HepG2 (cell line): ENCODE measurements around the gene RPUSD4. TPM values are rescaled to one million over a fixed set of nuclear protein-coding genes. Genes with fewer than 3 reads are reported as not detected.

Experiments
- ATAC-seq: fragments of 200-7000 bp; cut with Tn5 transposase; 3 replicates; pipeline ENCODE4 v1.9.1; 2020; ENCODE audit warnings: mild to moderate bottlenecking, moderate library complexity
- BruUV-seq: library from RNA; stranded (reverse); fragments of 400-500 nt; replicated peaks from 2 replicates; lab custom pipeline; 2021; lab: Mats Ljungman, UMichigan
- CTCF ChIA-PET: fragments of 300-600 bp; formaldehyde crosslinking; extraction: SDS; loops from one replicate; lab custom pipeline; 2021; ENCODE audit warnings: low total read pairs, inconsistent platforms, low intra/inter-chr PET ratio; lab: Yijun Ruan, JAX
- POLR2A ChIA-PET: fragments of 350-600 bp; sonication (Branson Sonifier 250); formaldehyde crosslinking; loops from one replicate; lab custom pipeline; 2020; ENCODE audit warnings: antibody characterized with exemption, inconsistent platforms; lab: Yijun Ruan, JAX
- DNase-seq: peaks from one replicate; pipeline ENCODE4 v3.0.0-alpha.2; 2015; ENCODE audit warnings: low spot score
- FAIRE-seq: peaks from 3 replicates; lab custom pipeline; 2011; peaks lifted over from hg19 to GRCh38; lab: Jason Lieb, UNC
- H2AFZ ChIP-seq: one replicate; pipeline ENCODE4 v1.6.1; 2011; ENCODE audit warnings: low read length, inconsistent platforms
- H3K27ac ChIP-seq: fragments of 300-600 bp; 3 replicates; pipeline ENCODE4 v1.8.0; 2011; ENCODE audit warnings: mixed run types, mild to moderate bottlenecking, mixed read lengths, low read length, inconsistent platforms; ENCODE audit not compliant: insufficient read depth; ENCODE audit errors: extremely low read length
- H3K27me3 ChIP-seq, 2 experiments: fragments of 200-600 bp in 1 of 2; 2 replicates in 1 of 2; 3 replicates in 1 of 2; pipeline versions ENCODE4 v1.6.0 to v1.8.0; 2011; ENCODE audit warnings: low read length in 2 of 2, mild to moderate bottlenecking in 2 of 2, moderate library complexity in 2 of 2, inconsistent platforms in 1 of 2; ENCODE audit not compliant: insufficient read depth in 2 of 2, control insufficient read depth in 1 of 2
- H3K36me3 ChIP-seq, 2 experiments: fragments of 200-600 bp in 1 of 2; replicated peaks in 1 of 2; 2 replicates in 1 of 2; 3 replicates in 1 of 2; pipeline versions ENCODE4 v1.5.1 to v1.8.0; 2011; ENCODE audit warnings: low read length in 2 of 2, inconsistent platforms in 1 of 2; ENCODE audit not compliant: insufficient read depth in 2 of 2, control insufficient read depth in 1 of 2
- H3K4me1 ChIP-seq: 2 replicates; pipeline ENCODE4 v1.5.1; 2012; ENCODE audit warnings: low read length, inconsistent platforms; ENCODE audit not compliant: insufficient read depth
- H3K4me2 ChIP-seq: 2 replicates; pipeline ENCODE4 v1.6.0; 2011; ENCODE audit warnings: low read depth, low read length, inconsistent platforms
- H3K4me3 ChIP-seq, 3 experiments: fragments of 200-600 bp in 1 of 3; sonication (generic), shearing (Covaris generic) in 1 of 3; replicated peaks in 1 of 3; 2 replicates each; pipeline ENCODE4 v1.5.1; 2011 to 2016; ENCODE audit warnings: low read length in 3 of 3, inconsistent platforms in 2 of 3, low read depth in 2 of 3, mild to moderate bottlenecking in 2 of 3, control low read depth in 1 of 3, mixed read lengths in 1 of 3; ENCODE audit not compliant: insufficient read depth in 1 of 3
- H3K79me2 ChIP-seq: one replicate; pipeline ENCODE4 v1.6.1; 2011; ENCODE audit warnings: low read length, inconsistent platforms; ENCODE audit not compliant: insufficient read depth
- H3K9ac ChIP-seq: 2 replicates; pipeline ENCODE4 v1.6.0; 2011; ENCODE audit warnings: mild to moderate bottlenecking, low read depth, low read length, inconsistent platforms; ENCODE audit not compliant: insufficient read depth
- H3K9me3 ChIP-seq: 2 replicates; pipeline ENCODE4 v1.5.1; 2012; ENCODE audit warnings: mild to moderate bottlenecking, low read length
- H4K20me1 ChIP-seq: 2 replicates; pipeline ENCODE4 v1.6.0; 2011; ENCODE audit warnings: inconsistent platforms, mild to moderate bottlenecking, low read length, moderate library complexity; ENCODE audit not compliant: insufficient read depth
- DPF2 ChIP-seq: sonication (generic); formaldehyde crosslinking; IDR thresholded peaks from 2 replicates; pipeline ENCODE4 v1.4.0; 2020; ENCODE audit warnings: mild to moderate bottlenecking, low read depth, missing genetic modification reagents, borderline replicate concordance
- GATAD2A ChIP-seq: IDR thresholded peaks from 2 replicates; pipeline ENCODE4 v1.6.1; 2016
- JUN ChIP-seq: sonication (generic); formaldehyde crosslinking; IDR thresholded peaks from 2 replicates; pipeline ENCODE4 v1.4.0; 2020; ENCODE audit warnings: mild to moderate bottlenecking, missing genetic modification reagents
- KDM5A ChIP-seq: fragments of 200-600 bp; sonication (generic); IDR thresholded peaks from 2 replicates; pipeline ENCODE4 v1.7.0; 2018; ENCODE audit warnings: antibody characterized with exemption, mild to moderate bottlenecking, low read length, borderline replicate concordance
- KLF6 ChIP-seq: IDR thresholded peaks from 2 replicates; pipeline ENCODE4 v1.8.0; 2016; ENCODE audit warnings: missing biosample characterization, missing genetic modification reagents
- MAZ ChIP-seq, 2 experiments: sonication (generic) in 1 of 2; formaldehyde crosslinking in 1 of 2; IDR thresholded peaks; 2 replicates each; pipeline versions ENCODE4 v1.5.0 to v1.6.1; 2012 to 2020; ENCODE audit warnings: low read depth in 2 of 2, mild to moderate bottlenecking in 2 of 2, borderline replicate concordance in 1 of 2, improper control_type of control experiment in 1 of 2, low read length in 1 of 2, missing genetic modification reagents in 1 of 2, moderate library complexity in 1 of 2
- PAXIP1 ChIP-seq: sonication (generic); formaldehyde crosslinking; conservative IDR thresholded peaks from 2 replicates; pipeline ENCODE4 v1.4.0; 2020; ENCODE audit warnings: mild to moderate bottlenecking, missing genetic modification reagents, moderate library complexity
- TEAD2 ChIP-seq: sonication (generic); formaldehyde crosslinking; IDR thresholded peaks from 2 replicates; pipeline ENCODE4 v1.9.0; 2021; ENCODE audit warnings: missing genetic modification reagents
- TMF1 ChIP-seq: sonication (generic); formaldehyde crosslinking; IDR thresholded peaks from 2 replicates; pipeline ENCODE4 v1.8.1; 2022; ENCODE audit warnings: low read depth, missing genetic modification reagents
- ZFP36L1 ChIP-seq: sonication (generic); formaldehyde crosslinking; IDR thresholded peaks from 2 replicates; pipeline ENCODE4 v1.8.0; 2022; ENCODE audit warnings: mild to moderate bottlenecking, missing genetic modification reagents, moderate library complexity
- ZNF768 ChIP-seq: sonication (generic); formaldehyde crosslinking; IDR thresholded peaks from 2 replicates; pipeline ENCODE4 v1.4.0; 2020; ENCODE audit warnings: missing genetic modification reagents
- WGBS: methylation state at CpG from one replicate; pipeline ENCODE4 v1.1.6; 2017; ENCODE audit warnings: low lambda C conversion rate; 5-methylcytosine and 5-hydroxymethylcytosine counted together
- in situ Hi-C: cut with HindIII; loops from 2 replicates; pipeline ENCODE4 v1.10.0; 2017; ENCODE audit warnings: low pct_unique_long_range_greater_than_20kb; ENCODE audit not compliant: extremely low pct_ligation_motif_present
- intact Hi-C: fragments of 100-400 bp; cut with micrococcal nuclease; formaldehyde crosslinking; loops from one replicate; pipeline ENCODE4 v1.10.0; 2022; ENCODE audit not compliant: unreplicated experiment
- polyA plus RNA-seq, 8 experiments: library from polyadenylated mRNA; depleted of rRNA in 3 of 8; stranded (reverse) in 7 of 8; unstranded in 1 of 8; fragments of >200 nt; fragmentation: Illumina TruSeq in 4 of 8; extraction: Trizol in 4 of 8; gene quantifications; 2 replicates each; pipeline versions ENCODE4 v1.2.1 to v1.2.3, GENCODE V29; 2011 to 2016; ENCODE audit warnings: low read depth in 4 of 8, missing spikeins in 1 of 8, mixed read lengths in 1 of 8; ENCODE audit not compliant: insufficient read depth in 1 of 8
- total RNA-seq, 5 experiments: library from RNA; depleted of rRNA; stranded (reverse); fragments of >200 nt; fragmentation: Illumina TruSeq; extraction: Trizol; gene quantifications; 2 replicates each; pipeline ENCODE4 v1.2.3, GENCODE V29; 2016; ENCODE audit warnings: low read depth in 1 of 5
- TF ChIP-seq, protein P1 (sequence below): sonication (generic); formaldehyde crosslinking; IDR thresholded peaks from 2 replicates; pipeline ENCODE4 v1.4.0; 2020; ENCODE audit warnings: missing genetic modification reagents
- TF ChIP-seq, protein P2 (sequence below): sonication (generic); formaldehyde crosslinking; IDR thresholded peaks from 2 replicates; pipeline ENCODE4 v1.8.0; 2022; ENCODE audit warnings: missing genetic modification reagents, low read depth, mild to moderate bottlenecking, borderline replicate concordance

Gene RPUSD4
- total and polyA plus RNA-seq, 2 of the 13 experiments (the other 11 are each of a cell fraction or from before 2014, with no cell fraction given), result 45.0 to 52.9 TPM

- H3K27me3 ChIP-seq, result no peaks in the 10 kb centered on the region
- H3K4me3 ChIP-seq, result no peak overlapping the region
- no peak overlapping the region for H2AFZ ChIP-seq
- intact Hi-C loops, result no loop called here
- H4K20me1 ChIP-seq, result no peaks in the 10 kb centered on the region
- no peak overlapping the region for H3K27ac ChIP-seq
- no peak overlapping the region for H3K9ac ChIP-seq
- TF ChIP-seq ZFP36L1 (CRISPR knock-in tag) (no peak), ZNF768 (no peak), GATAD2A (no peak), MAZ (IDR thresholded peaks at IDR 0.05; ENCODE audit: borderline replicate concordance, low read depth, low read length) (no peak), MAZ (CRISPR knock-in tag; IDR thresholded peaks at IDR 0.05; ENCODE audit: low read depth) (no peak), KLF6 (CRISPR knock-in tag) (no peak)
- H3K4me1 ChIP-seq, result no peaks in the 10 kb centered on the region
- ATAC-seq (no peak), DNase-seq (no peak), FAIRE-seq (no peak)
- no peak overlapping the region for H3K4me2 ChIP-seq
- peaks cover 0 to 20% of the 10 kb centered on the region in 2 experiments; a peak in 4 of 5 replicates for H3K36me3 ChIP-seq
- in situ Hi-C loops, result no loop called here
- ChIA-PET CTCF (no interaction called here), POLR2A (no interaction called here)
- no TSS peak for BruUV-seq
- no peaks in the 10 kb centered on the region for H3K79me2 ChIP-seq
- H3K9me3 ChIP-seq, result no peaks in the 10 kb centered on the region
- WGBS, result 100% methylated on average over 4 of the region's 4 CpGs
Measured at GRCh38 chr11:126233391-126233790, 21.9 kb upstream of the RPUSD4 start.

DNA sequence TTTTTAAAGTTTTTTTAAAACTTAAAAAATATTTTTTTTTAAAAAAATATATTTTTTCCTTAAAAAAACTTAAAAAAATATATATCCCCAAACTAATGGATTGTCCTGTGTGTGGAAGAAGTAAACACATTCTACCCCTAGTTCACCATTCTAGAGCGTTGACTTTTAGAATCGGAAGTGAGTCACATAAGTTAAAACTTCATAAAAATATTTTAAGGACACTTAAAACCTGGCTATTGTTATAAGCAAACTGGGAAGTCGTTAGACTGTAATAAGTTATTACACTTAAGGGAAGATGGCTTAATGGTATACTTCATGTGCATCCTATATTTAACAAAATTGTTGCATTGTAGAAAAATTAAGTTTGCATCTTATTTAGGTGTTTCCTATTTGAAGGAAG, 21.2 kb upstream of the RPUSD4 start:
- H3K4me3 ChIP-seq, result no peak overlapping the region
- 98% methylated on average over 3 of the region's 3 CpGs for WGBS
- no peaks in the 10 kb centered on the region for H3K9me3 ChIP-seq
- H2AFZ ChIP-seq, result no peak overlapping the region
- intact Hi-C loops (no loop called here), in situ Hi-C loops (no loop called here)
- FAIRE-seq (no peak), DNase-seq (no peak), ATAC-seq (no peak)
- no peaks in the 10 kb centered on the region for H3K27me3 ChIP-seq
- H3K4me1 ChIP-seq, result no peaks in the 10 kb centered on the region
- peaks cover 0 to 20% of the 10 kb centered on the region in 2 experiments; a peak in 3 of 5 replicates for H3K36me3 ChIP-seq
- no peaks in the 10 kb centered on the region for H4K20me1 ChIP-seq
- CTCF ChIA-PET, result no interaction called here
- no TSS peak for BruUV-seq
- POLR2A ChIA-PET, result no interaction called here
- H3K27ac ChIP-seq, result no peak overlapping the region
- peaks cover 3% of the 10 kb centered on the region for H3K79me2 ChIP-seq
- H3K9ac ChIP-seq, result no peak overlapping the region
- H3K4me2 ChIP-seq, result no peak overlapping the region
- TF ChIP-seq KDM5A (no peak), JUN (CRISPR knock-in tag) (no peak), TMF1 (CRISPR knock-in tag) (no peak), PAXIP1 (CRISPR knock-in tag) (no peak), DPF2 (no peak), TEAD2 (no peak)
- TF ChIP-seq, protein P1, sequence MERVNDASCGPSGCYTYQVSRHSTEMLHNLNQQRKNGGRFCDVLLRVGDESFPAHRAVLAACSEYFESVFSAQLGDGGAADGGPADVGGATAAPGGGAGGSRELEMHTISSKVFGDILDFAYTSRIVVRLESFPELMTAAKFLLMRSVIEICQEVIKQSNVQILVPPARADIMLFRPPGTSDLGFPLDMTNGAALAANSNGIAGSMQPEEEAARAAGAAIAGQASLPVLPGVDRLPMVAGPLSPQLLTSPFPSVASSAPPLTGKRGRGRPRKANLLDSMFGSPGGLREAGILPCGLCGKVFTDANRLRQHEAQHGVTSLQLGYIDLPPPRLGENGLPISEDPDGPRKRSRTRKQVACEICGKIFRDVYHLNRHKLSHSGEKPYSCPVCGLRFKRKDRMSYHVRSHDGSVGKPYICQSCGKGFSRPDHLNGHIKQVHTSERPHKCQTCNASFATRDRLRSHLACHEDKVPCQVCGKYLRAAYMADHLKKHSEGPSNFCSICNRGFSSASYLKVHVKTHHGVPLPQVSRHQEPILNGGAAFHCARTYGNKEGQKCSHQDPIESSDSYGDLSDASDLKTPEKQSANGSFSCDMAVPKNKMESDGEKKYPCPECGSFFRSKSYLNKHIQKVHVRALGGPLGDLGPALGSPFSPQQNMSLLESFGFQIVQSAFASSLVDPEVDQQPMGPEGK (CRISPR knock-in tag), result no peak
- TF ChIP-seq, protein P2, sequence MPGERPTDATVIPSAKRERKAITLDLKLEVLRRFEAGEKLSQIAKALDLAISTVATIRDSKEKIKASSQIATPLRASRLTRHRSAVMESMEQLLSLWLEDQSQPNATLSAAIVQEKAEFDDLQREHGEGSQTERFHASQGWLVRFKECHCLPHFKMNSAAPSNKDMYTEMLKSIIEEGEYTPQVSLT (CRISPR knock-in tag), result no peak
